DOHH2 (cell line): ENCODE data around the gene TTC28.

Source experiments
- EZH2phosphoT487 ChIP-seq: fragments of 200-600 bp; sonication (generic); IDR thresholded peaks from 2 replicates; pipeline ENCODE4 v1.6.1; 2017; ENCODE audit warnings: borderline replicate concordance, mild to moderate bottlenecking, antibody characterized with exemption, low read length, moderate library complexity, mixed read lengths
- TF ChIP-seq, protein P1 (sequence below): fragments of 200-600 bp; sonication (generic); IDR thresholded peaks from one replicate; pipeline ENCODE4 v1.5.1; 2014; ENCODE audit warnings: antibody characterized with exemption, mild to moderate bottlenecking, low read depth, low read length; ENCODE audit not compliant: poor library complexity, severe bottlenecking

- TF ChIP-seq, protein P1, sequence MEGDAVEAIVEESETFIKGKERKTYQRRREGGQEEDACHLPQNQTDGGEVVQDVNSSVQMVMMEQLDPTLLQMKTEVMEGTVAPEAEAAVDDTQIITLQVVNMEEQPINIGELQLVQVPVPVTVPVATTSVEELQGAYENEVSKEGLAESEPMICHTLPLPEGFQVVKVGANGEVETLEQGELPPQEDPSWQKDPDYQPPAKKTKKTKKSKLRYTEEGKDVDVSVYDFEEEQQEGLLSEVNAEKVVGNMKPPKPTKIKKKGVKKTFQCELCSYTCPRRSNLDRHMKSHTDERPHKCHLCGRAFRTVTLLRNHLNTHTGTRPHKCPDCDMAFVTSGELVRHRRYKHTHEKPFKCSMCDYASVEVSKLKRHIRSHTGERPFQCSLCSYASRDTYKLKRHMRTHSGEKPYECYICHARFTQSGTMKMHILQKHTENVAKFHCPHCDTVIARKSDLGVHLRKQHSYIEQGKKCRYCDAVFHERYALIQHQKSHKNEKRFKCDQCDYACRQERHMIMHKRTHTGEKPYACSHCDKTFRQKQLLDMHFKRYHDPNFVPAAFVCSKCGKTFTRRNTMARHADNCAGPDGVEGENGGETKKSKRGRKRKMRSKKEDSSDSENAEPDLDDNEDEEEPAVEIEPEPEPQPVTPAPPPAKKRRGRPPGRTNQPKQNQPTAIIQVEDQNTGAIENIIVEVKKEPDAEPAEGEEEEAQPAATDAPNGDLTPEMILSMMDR, result no peak
- TF ChIP-seq EZH2phosphoT487, result no peak
Observed at GRCh38 chr22:28001171-28001835, 678.3 kb downstream of the TTC28 start.
